H1 (cell line): ENCODE measurements around the gene MAGI2. TPM values are rescaled to one million over a fixed set of nuclear protein-coding genes. Genes with fewer than 3 reads are reported as not detected.
A peak's percentile ranks its signal among the peaks of the same experiment; 100 is the strongest.

Source experiments
- CTCF ChIA-PET: fragments of 300-600 bp; sonication (Branson Sonifier 250); formaldehyde crosslinking; loops from one replicate; lab custom pipeline; 2021; ENCODE audit not compliant: partially characterized antibody; lab: Charles Lee
- POLR2A ChIA-PET: fragments of 300-600 bp; sonication (Branson Sonifier 250); formaldehyde crosslinking; loops from one replicate; lab custom pipeline; 2021; ENCODE audit warnings: inconsistent platforms; ENCODE audit not compliant: partially characterized antibody; lab: Charles Lee
- DNase-seq, 2 experiments: peaks; one replicate each; pipeline versions ENCODE4 v3.0.0 to v3.0.0-alpha.2; 2010 to 2022; ENCODE audit warnings: low spot score in 2 of 2, low read depth in 1 of 2, mixed read lengths in 1 of 2
- FAIRE-seq: peaks from 2 replicates; lab custom pipeline; 2011; peaks lifted over from hg19 to GRCh38; lab: Jason Lieb, UNC
- H2AFZ ChIP-seq: 2 replicates; pipeline ENCODE4 v1.8.1; 2012; ENCODE audit warnings: low read length, inconsistent platforms
- H2AK5ac ChIP-seq: 2 replicates; pipeline ENCODE4 v1.6.1; 2013; ENCODE audit warnings: low read depth, low read length
- H2BK120ac ChIP-seq: replicated peaks from 2 replicates; pipeline ENCODE3; 2013; ENCODE audit warnings: low read depth, low read length, inconsistent platforms
- H2BK12ac ChIP-seq: 2 replicates; pipeline ENCODE4 v1.6.1; 2013; ENCODE audit warnings: low read depth, low read length
- H2BK15ac ChIP-seq: 2 replicates; pipeline ENCODE4 v1.6.1; 2013; ENCODE audit warnings: low read length
- H2BK20ac ChIP-seq: 2 replicates; pipeline ENCODE4 v1.6.1; 2013; ENCODE audit warnings: low read length
- H2BK5ac ChIP-seq: 2 replicates; pipeline ENCODE4 v1.6.1; 2013; ENCODE audit warnings: low read depth, low read length
- H3K14ac ChIP-seq: 2 replicates; pipeline ENCODE4 v1.6.1; 2013; ENCODE audit warnings: inconsistent platforms; ENCODE audit not compliant: insufficient read length
- H3K18ac ChIP-seq: 2 replicates; pipeline ENCODE4 v1.6.1; 2013; ENCODE audit warnings: low read length; ENCODE audit errors: extremely low read depth
- H3K23ac ChIP-seq: 2 replicates; pipeline ENCODE4 v1.6.1; 2013; ENCODE audit warnings: inconsistent platforms; ENCODE audit not compliant: insufficient read length
- H3K23me2 ChIP-seq: 2 replicates; pipeline ENCODE4 v1.6.1; 2013; ENCODE audit warnings: low read depth, low read length
- H3K27ac ChIP-seq: 2 replicates; pipeline ENCODE4 v1.6.1; 2011; ENCODE audit warnings: low read depth, low read length, inconsistent platforms
- H3K27me3 ChIP-seq, 4 experiments: replicated peaks in 1 of 4; 1 replicate in 1 of 4; 2 replicates in 3 of 4; pipeline versions ENCODE4 v1.6.1 to v1.8.1; 2011 to 2013; ENCODE audit warnings: low read length in 3 of 4, mild to moderate bottlenecking in 3 of 4, inconsistent platforms in 2 of 4, mixed read lengths in 2 of 4, moderate library complexity in 1 of 4; ENCODE audit not compliant: control insufficient read depth in 3 of 4, insufficient read depth in 3 of 4; ENCODE audit errors: extremely low read depth in 1 of 4
- H3K36me3 ChIP-seq, 4 experiments: 2 replicates each; pipeline versions ENCODE4 v1.6.1 to v1.8.1; 2011 to 2013; ENCODE audit warnings: mild to moderate bottlenecking in 4 of 4, low read length in 3 of 4, moderate library complexity in 2 of 4, control low read depth in 1 of 4, inconsistent platforms in 1 of 4; ENCODE audit not compliant: insufficient read depth in 4 of 4, control insufficient read depth in 2 of 4
- H3K4ac ChIP-seq: replicated peaks from 2 replicates; pipeline ENCODE3; 2013; ENCODE audit warnings: low read length, low read depth, mixed read lengths, inconsistent platforms; ENCODE audit not compliant: insufficient read length
- H3K4me1 ChIP-seq, 4 experiments: replicated peaks in 1 of 4; 1 replicate in 1 of 4; 2 replicates in 3 of 4; pipeline versions ENCODE4 v1.6.1 to v1.8.1; 2011 to 2013; ENCODE audit warnings: low read length in 3 of 4, inconsistent platforms in 2 of 4, mixed read lengths in 1 of 4; ENCODE audit not compliant: insufficient read depth in 4 of 4, control insufficient read depth in 3 of 4
- H3K4me2 ChIP-seq, 2 experiments: 2 replicates each; pipeline versions ENCODE4 v1.6.1 to v1.8.1; 2011 to 2013; ENCODE audit warnings: low read depth in 2 of 2, low read length in 2 of 2, control low read depth in 1 of 2, inconsistent platforms in 1 of 2, mild to moderate bottlenecking in 1 of 2; ENCODE audit not compliant: insufficient read depth in 1 of 2
- H3K4me3 ChIP-seq, 4 experiments: fragments of 200-600, 300-600 bp in 1 of 4; sonication (generic), shearing (Covaris generic), sonication (Bioruptor Twin) in 1 of 4; 2 replicates each; pipeline versions ENCODE4 v1.5.1 to v1.8.1; 2011 to 2016; ENCODE audit warnings: low read length in 4 of 4, low read depth in 3 of 4, control low read depth in 2 of 4, inconsistent platforms in 2 of 4, mild to moderate bottlenecking in 2 of 4, mixed read lengths in 1 of 4, moderate library complexity in 1 of 4; ENCODE audit not compliant: insufficient read depth in 2 of 4; ENCODE audit errors: extremely low read depth in 1 of 4
- H3K56ac ChIP-seq: replicated peaks from 2 replicates; pipeline ENCODE3; 2013; ENCODE audit warnings: low read depth, mild to moderate bottlenecking, mixed read lengths, low read length, inconsistent platforms; ENCODE audit not compliant: insufficient read length
- H3K79me1 ChIP-seq: 2 replicates; pipeline ENCODE4 v1.6.1; 2013; ENCODE audit warnings: low read depth, low read length, control low read depth
- H3K79me2 ChIP-seq, 2 experiments: 2 replicates each; pipeline versions ENCODE4 v1.6.1 to v1.8.1; 2012 to 2013; ENCODE audit warnings: low read length in 2 of 2, mild to moderate bottlenecking in 2 of 2, inconsistent platforms in 1 of 2; ENCODE audit not compliant: insufficient read depth in 2 of 2, control insufficient read depth in 1 of 2
- H3K9ac ChIP-seq, 4 experiments: replicated peaks in 1 of 4; 1 replicate in 1 of 4; 2 replicates in 3 of 4; pipeline versions ENCODE4 v1.6.1 to v1.8.1; 2011 to 2013; ENCODE audit warnings: low read depth in 3 of 4, low read length in 3 of 4, control low read depth in 2 of 4, mild to moderate bottlenecking in 2 of 4, moderate library complexity in 2 of 4, inconsistent platforms in 1 of 4; ENCODE audit errors: extremely low read depth in 1 of 4
- H3K9me3 ChIP-seq, 2 experiments: 2 replicates each; pipeline versions ENCODE4 v1.6.1 to v1.8.1; 2012 to 2013; ENCODE audit warnings: mild to moderate bottlenecking in 2 of 2, moderate library complexity in 2 of 2, control low read depth in 1 of 2, inconsistent platforms in 1 of 2, low read depth in 1 of 2, low read length in 1 of 2, mixed read lengths in 1 of 2; ENCODE audit not compliant: insufficient read depth in 2 of 2
- H4K20me1 ChIP-seq, 2 experiments: replicated peaks in 1 of 2; 2 replicates each; pipeline versions ENCODE3 to v1.8.1; 2011 to 2013; ENCODE audit warnings: inconsistent platforms in 2 of 2, low read length in 2 of 2, mild to moderate bottlenecking in 1 of 2; ENCODE audit not compliant: insufficient read depth in 2 of 2, control insufficient read depth in 1 of 2
- H4K5ac ChIP-seq: 2 replicates; pipeline ENCODE4 v1.6.1; 2013; ENCODE audit warnings: low read length, low read depth, mixed read lengths, inconsistent platforms; ENCODE audit not compliant: insufficient read length
- H4K8ac ChIP-seq: 2 replicates; pipeline ENCODE4 v1.8.0; 2013; ENCODE audit warnings: mild to moderate bottlenecking, moderate library complexity, low read length, inconsistent platforms; ENCODE audit not compliant: insufficient read depth; ENCODE audit errors: extremely low read depth
- H4K91ac ChIP-seq: replicated peaks from 2 replicates; pipeline ENCODE3; 2013; ENCODE audit warnings: low read length, mixed read lengths, inconsistent platforms; ENCODE audit not compliant: insufficient read length
- CTCF ChIP-seq, 3 experiments: IDR thresholded peaks; 1 replicate in 2 of 3; 2 replicates in 1 of 3; pipeline versions ENCODE4 v1.5.1 to v1.6.1; 2011; ENCODE audit warnings: low read length in 3 of 3, mild to moderate bottlenecking in 3 of 3, inconsistent platforms in 2 of 3, low read depth in 1 of 3, moderate library complexity in 1 of 3; ENCODE audit not compliant: insufficient read depth in 1 of 3; ENCODE audit errors: control extremely low read depth in 1 of 3
- POLR2A ChIP-seq, 2 experiments: IDR thresholded peaks; 1 replicate in 1 of 2; 2 replicates in 1 of 2; pipeline ENCODE4 v1.6.1; 2011; ENCODE audit warnings: low read depth in 2 of 2, low read length in 2 of 2, mild to moderate bottlenecking in 2 of 2; ENCODE audit errors: control extremely low read depth in 1 of 2
- RAD21 ChIP-seq, 2 experiments: IDR thresholded peaks in 1 of 2; conservative IDR thresholded peaks in 1 of 2; 2 replicates each; pipeline ENCODE4 v1.6.1; 2011; ENCODE audit warnings: low read depth in 2 of 2, low read length in 2 of 2, improper control_type of control experiment in 1 of 2, inconsistent platforms in 1 of 2, mild to moderate bottlenecking in 1 of 2, moderate library complexity in 1 of 2
- WGBS, 2 experiments: shearing (Covaris generic) in 1 of 2; methylation state at CpG; one replicate each; pipeline versions ENCODE4 v1.1.6 to v1.1.7; 2013 to 2015; ENCODE audit warnings: low lambda C conversion rate in 2 of 2, mixed read lengths in 2 of 2, inconsistent platforms in 1 of 2, low coverage in 1 of 2, missing lambda C conversion rate in 1 of 2; ENCODE audit not compliant: insufficient replicate concordance in 2 of 2, insufficient coverage in 1 of 2, insufficient read length in 1 of 2; ENCODE audit errors: extremely low coverage in 1 of 2, missing lambda C conversion rate in 1 of 2; 5-methylcytosine and 5-hydroxymethylcytosine counted together
- polyA plus RNA-seq, 7 experiments: library from polyadenylated mRNA; depleted of rRNA in 3 of 7; stranded (reverse) in 5 of 7; unstranded in 2 of 7; fragments of >200 nt in 5 of 7; fragments of 200-250 nt in 2 of 7; gene quantifications; 1 replicate in 5 of 7; 2 replicates in 1 of 7; 4 replicates in 1 of 7; pipeline versions ENCODE4 v1.2.1 to v1.2.3, GENCODE V29; 2011 to 2013; ENCODE audit warnings: missing spikeins in 2 of 7, mixed read lengths in 2 of 7
- total RNA-seq: library from RNA; stranded (reverse); fragmentation: NEBNext Ultra II Directional; extraction: Animal tissue kit (Norgen Biotek cat#: 25700); gene quantifications from 2 replicates; pipeline ENCODE4 v1.2.1, GENCODE V29; 2021

Gene MAGI2
- total and polyA plus RNA-seq, 2 of the 8 experiments (the other 6 are each of a cell fraction or from before 2014, with no cell fraction given) = 6.0 to 27.3 TPM

- WGBS, 2 experiments = 93% methylated on average over 1 of the region's 1 CpG; no CpG with 5 or more reads in 1 of the 2 experiments
- Histone ChIP-seq H2AK5ac (no peak overlapping the region), H4K8ac (no peak overlapping the region), H3K4me2 (no peak overlapping the region), H3K36me3 (no peaks in the 10 kb centered on the region), H2AFZ (no peak overlapping the region), H3K4me1 (no peaks in the 10 kb centered on the region), H2BK20ac (no peak overlapping the region), H3K14ac (no peak overlapping the region), H3K23me2 (no peaks in the 10 kb centered on the region), H4K5ac (no peak overlapping the region), H2BK12ac (no peak overlapping the region), H2BK120ac (no peak overlapping the region), H3K27ac (no peak overlapping the region), H3K79me2 (no peaks in the 10 kb centered on the region), H3K9me3 (peaks cover 4 to 7% of the 10 kb centered on the region in 2 experiments), H2BK15ac (no peak overlapping the region), H3K23ac (no peak overlapping the region), H4K20me1 (no peaks in the 10 kb centered on the region), H3K27me3 (no peaks in the 10 kb centered on the region), H3K9ac (no peak overlapping the region), H3K4me3 (no peak overlapping the region), H3K18ac (no peak overlapping the region), H3K4ac (no peak overlapping the region), H3K79me1 (no peaks in the 10 kb centered on the region), H3K56ac (no peak overlapping the region), H2BK5ac (no peak overlapping the region), H4K91ac (no peak overlapping the region)
- CTCF ChIA-PET = interaction anchor here (0.8 to 1.0 kb wide), 2 partner anchors 64 to 523 kb away, joined by 3 read pairs; no protein-coding TSS in a partner anchor
- TF ChIP-seq POLR2A (IDR thresholded peaks at IDR 0.05; ENCODE audit: control extremely low read depth in 1 of 2, low read depth in 2 of 2, low read length in 2 of 2) = no peak
- peak in 1 of 3 experiments; percentile 3; a peak in 1 of 4 replicates for TF ChIP-seq CTCF (IDR thresholded peaks at IDR 0.05; ENCODE audit: control extremely low read depth in 1 of 3, insufficient read depth in 1 of 3, low read depth in 1 of 3, low read length in 3 of 3)
- TF ChIP-seq RAD21 (IDR thresholded peaks at IDR 0.05 in 1 of 2, conservative IDR thresholded peaks at IDR 0.05 in 1 of 2; ENCODE audit: low read depth in 2 of 2, low read length in 2 of 2) = peak; percentile 47 to 52
- DNase-seq (no peak), FAIRE-seq (no peak)
- POLR2A ChIA-PET = no interaction called here
These were observed 574.3 kb downstream of the MAGI2 start for GRCh38 chr7:78879206-78879605.
